Fibroblast of skin of right biceps (primary cell): Measurements from ENCODE around the gene LRRC47.

Experiments
- DNase-seq: peaks from one replicate; pipeline ENCODE4 v3.0.0-alpha.2; 2013

Gene LRRC47

GRCh38 chr1:3785456-3786157 is 10.7 kb downstream of the LRRC47 start:
- no peak for DNase-seq

GRCh38 chr1:3785045-3785444 is 11.3 kb downstream of the LRRC47 start:
- no peak for DNase-seq

- no peak for DNase-seq
Measured at GRCh38 chr1:3783651-3784474, 12.4 kb downstream of the LRRC47 start.

- DNase-seq, result no peak
Measured at GRCh38 chr1:3780901-3781300, 15.4 kb downstream of the LRRC47 start.

- no peak for DNase-seq
Measured at GRCh38 chr1:3779912-3780416, 16.3 kb downstream of the LRRC47 start.

- DNase-seq, result no peak
Measured at GRCh38 chr1:3779265-3779911, 16.9 kb downstream of the LRRC47 start.

GRCh38 chr1:3778590-3779264 is 17.6 kb downstream of the LRRC47 start:
- no peak for DNase-seq

GRCh38 chr1:3777647-3778589 is 18.4 kb downstream of the LRRC47 start:
- no peak for DNase-seq

GRCh38 chr1:3777078-3777547 is 19.2 kb downstream of the LRRC47 start:
- no peak for DNase-seq

- no peak for DNase-seq
Measured at GRCh38 chr1:3776231-3776961, 19.9 kb downstream of the LRRC47 start.

GRCh38 chr1:3775490-3776230 is 20.6 kb downstream of the LRRC47 start:
- peak; percentile 41 for DNase-seq

- no peak for DNase-seq
Measured at GRCh38 chr1:3774946-3775489, 21.3 kb downstream of the LRRC47 start.

- no peak for DNase-seq
Measured at GRCh38 chr1:3774276-3774945, 21.9 kb downstream of the LRRC47 start.

- DNase-seq, result no peak
Measured at GRCh38 chr1:3773572-3774275, 22.6 kb downstream of the LRRC47 start.

GRCh38 chr1:3772715-3773571 is 23.4 kb downstream of the LRRC47 start, which contains the start of gene SMIM1:
TSS of gene SMIM1 (plus strand) at chr1:3772749. CDS start at chr1:3775374, 2,625 bp downstream.
- no peak for DNase-seq

GRCh38 chr1:3772027-3772714 is 24.1 kb downstream of the LRRC47 start:
- peak; percentile 76 for DNase-seq
